HepG2 (cell line): ENCODE results near the gene MYH7. TPM values are rescaled to one million over a fixed set of nuclear protein-coding genes. Genes with fewer than 3 reads are reported as not detected.

Source experiments
- BORCS8-MEF2B ChIP-seq: sonication (generic); formaldehyde crosslinking; IDR thresholded peaks from 2 replicates; pipeline ENCODE4 v1.8.0; 2022; ENCODE audit warnings: mild to moderate bottlenecking, missing genetic modification reagents
- FOXC1 ChIP-seq: sonication (generic); formaldehyde crosslinking; IDR thresholded peaks from 2 replicates; pipeline ENCODE4 v1.8.0; 2022; ENCODE audit warnings: mild to moderate bottlenecking, missing genetic modification reagents, borderline replicate concordance
- GABPA ChIP-seq, 2 experiments: IDR thresholded peaks; 2 replicates each; pipeline ENCODE4 v1.6.1; 2011 to 2016; ENCODE audit warnings: low read depth in 2 of 2, low read length in 1 of 2, missing biosample characterization in 1 of 2, missing genetic modification characterization in 1 of 2
- HMG20B ChIP-seq: conservative IDR thresholded peaks from 2 replicates; pipeline ENCODE4 v1.6.1; 2016; ENCODE audit warnings: missing genetic modification reagents, missing compliant biosample characterization
- IRX3 ChIP-seq: sonication (generic); formaldehyde crosslinking; IDR thresholded peaks from 2 replicates; pipeline ENCODE4 v1.8.1; 2023; ENCODE audit warnings: mild to moderate bottlenecking, low read depth, missing genetic modification reagents, borderline replicate concordance
- KDM1A ChIP-seq: IDR thresholded peaks from 2 replicates; pipeline ENCODE4 v1.6.1; 2016; ENCODE audit warnings: missing compliant biosample characterization
- KIAA2018 ChIP-seq: sonication (generic); formaldehyde crosslinking; IDR thresholded peaks from 2 replicates; pipeline ENCODE4 v1.5.0; 2020; ENCODE audit warnings: mild to moderate bottlenecking, missing genetic modification reagents, borderline replicate concordance
- KLF6 ChIP-seq: IDR thresholded peaks from 2 replicates; pipeline ENCODE4 v1.8.0; 2016; ENCODE audit warnings: missing biosample characterization, missing genetic modification reagents
- NFYB ChIP-seq: sonication (generic); formaldehyde crosslinking; IDR thresholded peaks from 2 replicates; pipeline ENCODE4 v1.4.0; 2020; ENCODE audit warnings: missing genetic modification reagents
- RELA ChIP-seq: sonication (generic); formaldehyde crosslinking; IDR thresholded peaks from 2 replicates; pipeline ENCODE4 v1.4.0; 2020; ENCODE audit warnings: missing genetic modification reagents
- RNF219 ChIP-seq: sonication (generic); formaldehyde crosslinking; IDR thresholded peaks from 2 replicates; pipeline ENCODE4 v1.5.0; 2020; ENCODE audit warnings: mild to moderate bottlenecking, missing genetic modification reagents
- RXRB ChIP-seq: IDR thresholded peaks from 2 replicates; pipeline ENCODE4 v1.6.1; 2016; ENCODE audit warnings: borderline replicate concordance, missing genetic modification reagents, missing compliant biosample characterization
- ZBTB1 ChIP-seq: sonication (generic); formaldehyde crosslinking; IDR thresholded peaks from 2 replicates; pipeline ENCODE4 v1.4.0; 2020; ENCODE audit warnings: missing genetic modification reagents, borderline replicate concordance
- ZNF263 ChIP-seq: sonication (generic); formaldehyde crosslinking; IDR thresholded peaks from 2 replicates; pipeline ENCODE4 v1.4.0; 2020; ENCODE audit warnings: missing genetic modification reagents
- ZNF329 ChIP-seq: sonication (generic); formaldehyde crosslinking; IDR thresholded peaks from 2 replicates; pipeline ENCODE4 v1.9.0; 2021; ENCODE audit warnings: low read depth, mild to moderate bottlenecking, missing genetic modification reagents
- ZNF558 ChIP-seq: sonication (generic); formaldehyde crosslinking; IDR thresholded peaks from 2 replicates; pipeline ENCODE4 v1.9.0; 2022; ENCODE audit warnings: mild to moderate bottlenecking, missing genetic modification reagents, borderline replicate concordance
- ZNF574 ChIP-seq: sonication (generic); formaldehyde crosslinking; IDR thresholded peaks from 2 replicates; pipeline ENCODE4 v1.4.0; 2020; ENCODE audit warnings: missing genetic modification reagents
- ZNF615 ChIP-seq: sonication (generic); formaldehyde crosslinking; IDR thresholded peaks from 2 replicates; pipeline ENCODE4 v1.5.0; 2020; ENCODE audit warnings: mild to moderate bottlenecking, missing genetic modification reagents, borderline replicate concordance
- polyA plus RNA-seq, 8 experiments: library from polyadenylated mRNA; depleted of rRNA in 3 of 8; stranded (reverse) in 7 of 8; unstranded in 1 of 8; fragments of >200 nt; fragmentation: Illumina TruSeq in 4 of 8; extraction: Trizol in 4 of 8; gene quantifications; 2 replicates each; pipeline versions ENCODE4 v1.2.1 to v1.2.3, GENCODE V29; 2011 to 2016; ENCODE audit warnings: low read depth in 4 of 8, missing spikeins in 1 of 8, mixed read lengths in 1 of 8; ENCODE audit not compliant: insufficient read depth in 1 of 8
- total RNA-seq, 5 experiments: library from RNA; depleted of rRNA; stranded (reverse); fragments of >200 nt; fragmentation: Illumina TruSeq; extraction: Trizol; gene quantifications; 2 replicates each; pipeline ENCODE4 v1.2.3, GENCODE V29; 2016; ENCODE audit warnings: low read depth in 1 of 5

Gene MYH7
- total and polyA plus RNA-seq, 2 of the 13 experiments (the other 11 are each of a cell fraction or from before 2014, with no cell fraction given) = 0.04 TPM; not detected in 1

GRCh38 chr14:23468704-23469126 lies 33.3 kb upstream of the MYH7 start (continued):
- TF ChIP-seq ZNF574 (CRISPR knock-in tag) (no peak), RELA (CRISPR knock-in tag) (no peak), ZNF263 (CRISPR knock-in tag) (no peak), KIAA2018 (CRISPR knock-in tag) (no peak), BORCS8-MEF2B (CRISPR knock-in tag) (0 out of 2 replicates have a peak, but pooled peaks have one; percentile 96), IRX3 (CRISPR knock-in tag) (0 out of 2 replicates have a peak, but pooled peaks have one; percentile 83), KDM1A (CRISPR knock-in tag) (no peak), ZNF615 (CRISPR knock-in tag) (0 out of 2 replicates have a peak, but pooled peaks have one; percentile 45), FOXC1 (CRISPR knock-in tag) (no peak; the same call in 1 of the 2 replicates), GABPA (IDR thresholded peaks at IDR 0.05; ENCODE audit: low read depth, low read length) (no peak), GABPA (CRISPR knock-in tag; IDR thresholded peaks at IDR 0.05; ENCODE audit: low read depth) (no peak), ZNF558 (CRISPR knock-in tag) (no peak), NFYB (CRISPR knock-in tag) (no peak), RXRB (CRISPR knock-in tag) (no peak), KLF6 (CRISPR knock-in tag) (no peak), RNF219 (CRISPR knock-in tag) (no peak), ZNF329 (CRISPR knock-in tag) (no peak), HMG20B (CRISPR knock-in tag) (no peak), ZBTB1 (CRISPR knock-in tag) (no peak)
